Fibroblast of skin of scalp (primary cell): ENCODE results near the gene RIMKLB.
A peak's percentile ranks its signal among the peaks of the same experiment; 100 is the strongest.
"Not testable (repeated sequence)": the region's sequence is repeated elsewhere in the genome, so short reads cannot be mapped to it uniquely, and the experiment has no call there.

Experiments used
- DNase-seq: peaks from one replicate; pipeline ENCODE4 v3.0.0-alpha.2; 2013

RIMKLB gene

DNA sequence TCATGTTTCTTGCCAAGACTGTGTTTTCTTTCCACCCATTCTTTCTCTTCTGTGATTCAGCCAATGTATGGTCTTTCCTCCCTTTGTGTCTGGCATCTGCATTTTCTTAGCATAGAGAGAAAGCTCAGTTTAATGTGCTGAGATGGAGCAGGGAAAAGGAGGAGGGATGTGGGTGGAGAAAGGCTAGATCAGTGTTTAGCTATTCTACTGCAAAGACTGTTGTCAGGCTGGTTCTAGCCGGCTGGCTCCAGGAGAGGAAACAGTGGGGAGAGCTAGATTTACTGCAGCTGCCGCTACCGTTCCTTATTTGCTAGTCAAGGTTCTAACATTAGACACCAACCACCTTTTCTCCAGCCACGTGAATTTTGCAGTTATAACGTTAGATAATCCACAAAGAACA, 5.2 kb upstream of the RIMKLB start:
- DNase-seq = peak; percentile 58

DNA sequence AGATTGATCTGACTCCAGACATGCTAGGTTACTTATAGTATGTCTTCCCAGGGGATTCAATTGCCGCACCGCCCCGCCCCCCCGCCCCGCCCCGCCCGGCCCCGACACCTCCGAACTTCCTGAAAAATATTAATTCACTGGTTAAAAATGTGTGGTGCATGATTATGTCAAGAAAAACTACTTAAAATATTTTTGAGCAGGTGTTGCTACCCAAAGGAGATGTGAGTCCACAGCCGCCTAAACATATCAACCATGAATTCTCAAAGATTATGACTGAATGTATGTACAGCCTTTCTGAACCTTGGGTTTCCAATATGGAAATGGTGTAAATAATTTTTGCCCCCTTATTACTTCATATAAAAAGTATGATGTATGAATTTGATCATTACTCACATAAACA, 2.7 kb upstream of the RIMKLB start:
- DNase-seq = no peak

- no peak for DNase-seq
Observed at GRCh38 chr12:8696442-8697090, 1.2 kb upstream of the RIMKLB start.

GRCh38 chr12:8697120-8697475, 693 bp upstream of the RIMKLB start:
- DNase-seq = peak; percentile 12

DNA sequence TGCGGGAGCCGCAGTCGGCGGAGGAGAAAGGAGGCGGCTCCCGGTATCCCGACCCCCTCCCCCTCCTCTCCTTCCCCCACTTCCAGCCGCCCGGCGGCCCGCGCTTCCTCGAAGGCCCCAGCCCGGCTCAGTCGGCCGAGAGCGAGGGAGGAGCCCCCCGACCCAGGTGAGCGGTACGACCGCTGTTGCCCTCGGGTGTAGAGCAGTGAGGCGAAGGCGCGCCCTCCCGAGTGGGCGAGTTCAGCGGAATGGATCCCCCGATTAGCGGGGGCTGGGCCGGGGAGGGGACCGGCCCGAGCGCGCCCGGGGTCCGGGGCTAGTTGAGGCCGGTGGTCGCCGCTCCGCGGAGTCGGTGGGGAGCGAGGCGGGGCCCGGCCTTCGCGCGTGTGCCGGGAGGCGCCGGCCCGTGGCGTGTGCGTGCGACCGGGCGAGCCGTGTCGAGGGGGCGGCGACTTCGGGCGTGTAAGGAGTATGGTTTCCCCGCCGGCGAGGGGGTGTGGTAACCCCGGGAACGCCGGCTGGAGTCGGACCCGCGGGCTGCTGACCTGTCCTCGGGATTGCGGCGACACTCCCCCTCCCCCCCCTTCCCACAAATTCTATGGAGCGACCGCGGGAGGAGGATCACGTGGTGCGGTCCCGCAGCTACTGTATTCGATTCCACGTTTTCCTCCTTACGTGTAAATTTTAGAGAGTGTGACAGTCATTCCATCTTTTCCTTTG, 501 bp downstream of the RIMKLB start:
- DNase-seq = peak; percentile 66

- peak; percentile 57 for DNase-seq
Observed at GRCh38 chr12:8698879-8699278, 1.1 kb downstream of the RIMKLB start.

- no peak for DNase-seq
Observed at GRCh38 chr12:8699714-8700113, 1.9 kb downstream of the RIMKLB start.

GRCh38 chr12:8701046-8701660, 3.4 kb downstream of the RIMKLB start:
- DNase-seq = no peak

GRCh38 chr12:8702159-8702558, 4.4 kb downstream of the RIMKLB start:
- DNase-seq = no peak

GRCh38 chr12:8709124-8709830, 11.5 kb downstream of the RIMKLB start:
- DNase-seq = no peak

DNA sequence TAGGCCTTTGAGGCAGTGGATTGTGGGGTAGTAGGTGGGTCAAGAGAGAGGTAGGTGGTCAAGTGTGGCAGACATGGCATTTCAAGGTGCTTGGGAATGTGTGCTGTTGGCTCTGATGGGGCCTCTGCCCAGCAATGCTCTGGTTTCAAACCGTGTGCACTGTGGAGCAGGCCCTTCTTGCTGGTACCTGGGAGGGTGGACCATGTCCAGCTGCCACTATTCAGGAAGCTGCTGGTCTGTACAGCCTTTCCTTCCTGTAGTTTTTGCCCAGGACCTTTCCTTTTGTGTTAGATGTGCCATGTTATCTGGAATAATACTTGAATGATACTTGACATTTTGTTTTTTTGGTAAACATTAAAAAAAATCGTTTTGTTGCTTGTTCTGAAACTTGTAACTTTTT, 14.8 kb downstream of the RIMKLB start:
- DNase-seq = no peak

DNA sequence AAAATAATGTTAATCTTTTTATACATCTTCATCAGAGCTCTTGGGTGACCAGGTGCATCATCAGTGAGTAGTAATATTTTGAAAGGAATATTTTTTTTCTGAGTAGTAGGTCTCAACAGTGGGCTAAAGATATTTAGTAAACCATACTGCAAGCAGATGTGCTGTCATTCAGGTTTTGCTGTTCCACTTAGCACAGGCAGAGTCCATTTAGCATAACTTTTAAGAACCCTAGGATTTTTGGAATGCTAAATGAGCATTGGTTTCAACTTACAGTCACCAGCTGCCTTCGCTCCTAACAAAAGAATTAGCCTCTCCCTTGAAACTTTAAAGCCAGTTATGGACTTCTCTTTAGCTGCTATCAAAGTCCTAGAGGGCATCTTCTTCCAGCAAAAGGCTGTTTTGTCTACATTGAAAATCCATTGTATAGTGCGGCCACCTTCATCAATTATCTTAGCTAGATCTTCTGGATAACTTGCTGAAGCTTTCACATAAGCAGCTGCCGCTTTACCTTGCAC, 24.6 kb downstream of the RIMKLB start:
- no peak for DNase-seq

DNA sequence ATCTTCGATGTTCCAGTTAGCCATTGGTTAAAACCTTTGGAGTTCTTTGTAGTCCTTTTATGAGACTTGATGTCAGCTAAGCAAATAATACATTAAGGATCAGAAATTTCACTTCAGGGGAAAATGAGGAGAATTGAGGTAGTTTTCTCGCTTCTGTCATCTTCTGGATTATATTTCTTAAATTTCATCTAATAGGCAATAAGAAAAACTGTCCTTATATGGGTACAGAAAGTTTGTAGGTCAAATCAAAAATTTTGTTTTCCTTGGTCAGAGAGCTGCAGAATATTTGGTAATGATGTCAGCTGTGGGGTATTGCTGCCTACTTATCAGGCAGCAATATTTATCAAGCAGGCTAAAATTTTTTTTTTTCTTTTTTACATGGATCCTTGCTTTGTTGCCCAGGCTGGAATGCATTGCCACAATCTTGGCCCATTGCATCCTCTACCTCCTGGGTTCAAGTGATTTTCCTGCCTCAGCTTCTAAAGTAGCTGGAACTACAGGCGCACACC, 37.1 kb downstream of the RIMKLB start:
- DNase-seq = peak; percentile 53

DNA sequence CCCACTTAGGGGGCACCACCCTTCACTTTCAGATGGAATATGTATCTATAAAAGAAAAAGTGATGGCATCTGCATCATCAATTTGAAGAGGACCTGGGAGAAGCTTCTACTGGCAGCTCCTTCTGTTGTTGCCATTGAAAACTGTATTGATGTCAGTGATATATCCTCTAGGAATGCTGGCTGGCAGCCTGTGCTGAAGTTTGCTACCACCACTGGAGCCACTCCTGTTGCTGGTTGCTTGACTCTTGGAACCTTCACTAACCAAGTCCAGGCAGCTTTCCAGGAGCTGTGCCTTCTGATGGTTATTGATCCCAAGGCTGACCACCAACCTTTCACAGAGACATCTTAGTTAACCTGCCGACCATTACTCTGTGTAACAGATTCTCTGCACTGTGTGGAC, 44.7 kb downstream of the RIMKLB start:
- peak; percentile 68 for DNase-seq

DNA sequence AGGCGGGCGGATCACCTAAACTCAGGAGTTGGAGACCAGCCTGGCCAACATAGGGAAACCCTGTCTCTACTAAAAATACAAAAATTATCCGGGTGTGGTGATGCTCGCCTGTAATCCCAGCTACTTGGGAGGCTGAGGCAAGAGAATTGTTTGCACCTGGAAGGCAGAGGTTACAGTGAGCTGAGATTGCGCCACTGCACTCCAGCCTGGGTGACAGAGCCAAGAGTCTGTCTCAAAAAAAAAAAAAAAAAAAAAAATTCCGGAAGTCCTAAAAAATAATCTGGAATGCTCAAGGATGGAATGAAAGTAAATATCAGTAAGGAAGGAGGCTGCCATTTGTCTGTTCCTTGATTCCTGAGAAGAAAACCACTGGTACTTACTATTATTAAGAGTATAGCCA, 45.3 kb downstream of the RIMKLB start:
- DNase-seq = not testable (repeated sequence)

- not testable (repeated sequence) for DNase-seq
Observed at GRCh38 chr12:8745631-8746030, 47.8 kb downstream of the RIMKLB start.

GRCh38 chr12:8746046-8746445, 48.3 kb downstream of the RIMKLB start:
- no peak for DNase-seq

- not testable (repeated sequence) for DNase-seq
Observed at GRCh38 chr12:8760076-8760475, 62.3 kb downstream of the RIMKLB start.

DNA sequence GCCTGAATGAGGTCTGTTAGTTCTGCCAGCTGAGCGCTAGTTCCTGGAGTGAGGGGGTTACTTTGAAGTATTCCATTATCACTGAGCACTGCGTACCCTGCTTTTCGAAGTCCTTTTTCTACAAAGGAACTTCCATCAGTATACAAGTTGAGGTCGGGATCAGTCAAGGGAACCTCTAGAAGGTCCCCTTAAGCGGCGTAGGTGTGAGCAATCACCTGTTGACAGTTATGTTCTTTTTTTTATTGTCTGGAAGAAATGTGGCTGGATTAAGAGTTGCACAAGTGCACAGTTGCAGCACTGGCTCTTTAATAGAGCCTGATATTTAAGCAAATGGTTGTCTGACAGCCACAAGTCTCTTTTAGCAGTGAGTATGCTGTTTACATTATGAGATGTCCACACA, 64.9 kb downstream of the RIMKLB start:
- DNase-seq = not testable (repeated sequence)

DNA sequence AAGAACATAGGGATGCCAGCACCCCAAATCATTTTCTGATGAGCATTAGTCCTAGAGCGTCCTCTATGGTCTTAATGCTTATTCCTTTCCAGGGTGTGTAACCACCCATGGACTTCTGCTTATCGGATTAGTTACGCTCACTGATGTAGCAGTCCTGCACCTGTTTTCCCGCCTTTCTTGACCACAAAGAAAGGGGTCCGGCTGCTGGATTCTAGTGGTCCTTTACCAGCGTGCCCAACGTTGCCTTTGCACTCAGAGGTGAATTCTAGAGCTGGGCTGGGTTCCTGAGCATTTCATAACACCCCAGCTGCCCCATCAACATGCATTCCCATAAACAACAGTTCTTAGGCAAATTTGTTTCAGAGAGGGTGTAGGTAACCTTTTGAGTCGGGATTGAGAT, 68.3 kb downstream of the RIMKLB start:
- not testable (repeated sequence) for DNase-seq

- no peak for DNase-seq
Observed at GRCh38 chr12:8770499-8770898, 72.7 kb downstream of the RIMKLB start.

DNA sequence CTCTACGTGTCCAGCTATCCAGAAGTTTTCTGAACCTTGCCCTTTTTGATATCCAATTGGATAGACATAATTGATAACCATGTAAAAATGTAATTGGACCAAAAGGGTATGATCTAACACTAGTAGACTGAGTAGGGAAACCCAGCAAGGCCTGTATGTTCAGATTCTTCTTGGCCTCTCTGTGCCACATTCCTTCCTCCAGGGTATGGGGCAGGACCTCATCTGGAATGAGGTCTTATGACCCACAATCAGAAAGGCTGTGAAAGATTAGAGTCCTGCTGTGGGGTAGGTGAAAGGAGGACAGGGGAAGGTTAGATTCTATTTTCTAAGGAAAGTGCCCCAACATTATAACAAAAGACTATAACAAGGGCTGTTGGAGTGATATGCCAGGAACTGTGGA, 73.3 kb downstream of the RIMKLB start:
- no peak for DNase-seq

- no peak for DNase-seq
Observed at GRCh38 chr12:8773461-8773860, 75.7 kb downstream of the RIMKLB start.
